Bronchial epithelial cell (primary cell): ENCODE results near the gene FLNA. TPM values are rescaled to one million over a fixed set of nuclear protein-coding genes. Genes with fewer than 3 reads are reported as not detected.
"Not testable (repeated sequence)": the region's sequence is repeated elsewhere in the genome, so short reads cannot be mapped to it uniquely, and the experiment has no call there.

Experiments used
- DNase-seq: peaks from one replicate; pipeline ENCODE4 v3.0.0-alpha.2; 2010; ENCODE audit warnings: low read depth
- FAIRE-seq: peaks from 2 replicates; lab custom pipeline; 2011; peaks lifted over from hg19 to GRCh38; lab: Jason Lieb, UNC
- H3K27me3 ChIP-seq: 2 replicates; pipeline ENCODE4 v1.5.1; 2011; ENCODE audit warnings: low read length; ENCODE audit not compliant: control insufficient read depth, insufficient read depth
- H3K36me3 ChIP-seq: 2 replicates; pipeline ENCODE4 v1.5.1; 2011; ENCODE audit warnings: low read length; ENCODE audit not compliant: control insufficient read depth, insufficient read depth
- H3K4me3 ChIP-seq: 2 replicates; pipeline ENCODE4 v1.5.1; 2011; ENCODE audit warnings: mild to moderate bottlenecking, low read depth, low read length, control low read depth
- CTCF ChIP-seq: IDR thresholded peaks from 2 replicates; pipeline ENCODE4 v1.5.1; 2011; ENCODE audit warnings: mild to moderate bottlenecking, moderate library complexity, low read length, control low read depth, inconsistent platforms; ENCODE audit not compliant: insufficient read depth, severe bottlenecking
- total RNA-seq: library from RNA; depleted of rRNA; stranded (reverse); fragments of >200 nt; gene quantifications from 2 replicates; pipeline ENCODE4 v1.2.1, GENCODE V29; 2014

The FLNA gene
- total RNA-seq, 1 donor from 2014 or later: 858 TPM

- FAIRE-seq: no peak
- TF ChIP-seq CTCF: no peak
- Histone ChIP-seq H3K36me3 (peaks cover 11% of the 10 kb centered on the region), H3K4me3 (peak overlapping the region; percentile 77), H3K27me3 (no peaks in the 10 kb centered on the region)
- peak; percentile 53 for DNase-seq
These were observed 22.8 kb upstream of the FLNA start for GRCh38 chrX:154396973-154397887.

GRCh38 chrX:154396363-154396762 is 21.9 kb upstream of the FLNA start:
- not testable (repeated sequence) for FAIRE-seq, H3K4me3 ChIP-seq, H3K27me3 ChIP-seq, DNase-seq
- peaks cover 11% of the 10 kb centered on the region for H3K36me3 ChIP-seq

GRCh38 chrX:154389812-154390747 is 15.6 kb upstream of the FLNA start:
- not testable (repeated sequence) for H3K36me3 ChIP-seq, H3K4me3 ChIP-seq, DNase-seq, H3K27me3 ChIP-seq
- FAIRE-seq: peak; percentile 82

GRCh38 chrX:154388649-154389048 is 14.2 kb upstream of the FLNA start:
- not testable (repeated sequence) for H3K27me3 ChIP-seq, H3K36me3 ChIP-seq, H3K4me3 ChIP-seq, DNase-seq
- peak; percentile 96 for FAIRE-seq

GRCh38 chrX:154388094-154388493 is 13.7 kb upstream of the FLNA start:
- H3K27me3 ChIP-seq, H3K36me3 ChIP-seq, DNase-seq, H3K4me3 ChIP-seq: not testable (repeated sequence)
- FAIRE-seq: peak; percentile 75

- peaks cover 4% of the 10 kb centered on the region for H3K36me3 ChIP-seq
- peak; percentile 13 for TF ChIP-seq CTCF
- FAIRE-seq: no peak
- no peak for DNase-seq
- no peaks in the 10 kb centered on the region for H3K27me3 ChIP-seq
- no peak overlapping the region for H3K4me3 ChIP-seq
These were observed 10.0 kb upstream of the FLNA start for GRCh38 chrX:154384284-154384892.

GRCh38 chrX:154383359-154384283 is 9.2 kb upstream of the FLNA start:
- TF ChIP-seq CTCF: no peak
- Histone ChIP-seq H3K4me3 (no peak overlapping the region), H3K36me3 (peaks cover 4% of the 10 kb centered on the region), H3K27me3 (no peaks in the 10 kb centered on the region)
- DNase-seq (no peak), FAIRE-seq (peak; percentile 73)
